Cardiac muscle cell (in vitro differentiated cells and primary cell): ENCODE measurements around the gene HS3ST2. TPM values are rescaled to one million over a fixed set of nuclear protein-coding genes. Genes with fewer than 3 reads are reported as not detected.

ENCODE experiments used
- DNase-seq, 2 donors: peaks; one replicate each; pipeline versions ENCODE4 v3.0.0 to v3.0.0-alpha.2; 2010 to 2017; ENCODE audit warnings: low read depth in 1 of 2, low spot score in 1 of 2
- H3K27ac ChIP-seq: fragments of 200-600 bp; sonication (generic); 2 replicates; pipeline ENCODE4 v1.5.1; 2016
- H3K27me3 ChIP-seq: fragments of 200-600 bp; sonication (generic); 2 replicates; pipeline ENCODE4 v1.6.0; 2016; ENCODE audit warnings: control low read depth
- H3K36me3 ChIP-seq: fragments of 200-600 bp; sonication (generic); 2 replicates; pipeline ENCODE4 v1.5.1; 2016; ENCODE audit warnings: control low read depth
- H3K4me1 ChIP-seq: fragments of 200-600 bp; sonication (generic); 2 replicates; pipeline ENCODE4 v1.8.1; 2017; ENCODE audit warnings: low read depth, mild to moderate bottlenecking, mixed run types
- H3K4me3 ChIP-seq: fragments of 200-600 bp; sonication (generic); 2 replicates; pipeline ENCODE4 v1.5.1; 2016; ENCODE audit warnings: mild to moderate bottlenecking
- H3K9me3 ChIP-seq: fragments of 200-600 bp; sonication (generic); 2 replicates; pipeline ENCODE4 v1.5.1; 2017; ENCODE audit warnings: low read depth, mild to moderate bottlenecking, control low read depth
- CTCF ChIP-seq: IDR thresholded peaks from 2 replicates; pipeline ENCODE4 v1.5.1; 2012; ENCODE audit warnings: low read depth, mild to moderate bottlenecking, low read length
- polyA plus RNA-seq: library from polyadenylated mRNA; unstranded; fragments of >200 nt; fragmentation: Nextera tagmentation; extraction: Ambion mirVana; gene quantifications from 2 replicates; pipeline ENCODE4 v1.2.1, GENCODE V29; 2016
- total RNA-seq: library from RNA; depleted of rRNA; stranded (reverse); fragments of >200 nt; gene quantifications from 2 replicates; pipeline ENCODE4 v1.2.3, GENCODE V29; 2016

Gene HS3ST2
- total and polyA plus RNA-seq, 2 experiments from 2014 or later: not detected

- Histone ChIP-seq H3K4me3 (no peak overlapping the region), H3K4me1 (no peaks in the 10 kb centered on the region), H3K27me3 (no peaks in the 10 kb centered on the region), H3K36me3 (no peaks in the 10 kb centered on the region), H3K9me3 (no peaks in the 10 kb centered on the region), H3K27ac (no peak overlapping the region)
- no peak for TF ChIP-seq CTCF
- DNase-seq: no peak
Measured at GRCh38 chr16:22942811-22943210, 128.8 kb downstream of the HS3ST2 start.

DNA sequence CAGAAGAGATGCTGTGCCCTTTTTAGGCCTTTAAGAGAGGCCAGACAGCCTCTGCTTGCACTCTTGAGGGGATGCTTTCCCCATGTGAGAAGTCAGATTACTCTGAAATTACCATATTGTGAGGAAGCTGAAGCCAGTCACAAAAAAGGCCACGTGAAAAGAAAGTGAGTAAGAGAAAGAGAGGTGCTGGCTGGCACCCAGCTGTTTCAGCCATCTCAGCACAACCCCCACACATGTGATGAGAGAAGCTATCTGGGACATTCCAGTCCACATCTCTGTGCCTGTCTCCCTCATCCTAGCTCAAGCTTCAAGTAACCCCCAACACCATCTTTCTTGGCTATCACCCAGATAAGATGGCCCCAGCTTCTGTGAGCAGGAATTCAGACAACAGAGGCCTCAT is 131.4 kb downstream of the HS3ST2 start:
- no peak for TF ChIP-seq CTCF
- H3K27ac ChIP-seq: no peak overlapping the region
- no peaks in the 10 kb centered on the region for H3K36me3 ChIP-seq
- no peaks in the 10 kb centered on the region for H3K9me3 ChIP-seq
- H3K4me1 ChIP-seq: no peaks in the 10 kb centered on the region
- no peak overlapping the region for H3K4me3 ChIP-seq
- no peaks in the 10 kb centered on the region for H3K27me3 ChIP-seq
- DNase-seq: peak in 1 of 2 donors; percentile 2

GRCh38 chr16:22946433-22946832 is 132.5 kb downstream of the HS3ST2 start:
- H3K27me3 ChIP-seq: no peaks in the 10 kb centered on the region
- no peak overlapping the region for H3K27ac ChIP-seq
- DNase-seq: no peak
- TF ChIP-seq CTCF: no peak
- H3K4me3 ChIP-seq: no peak overlapping the region
- no peaks in the 10 kb centered on the region for H3K36me3 ChIP-seq
- H3K4me1 ChIP-seq: no peaks in the 10 kb centered on the region
- no peaks in the 10 kb centered on the region for H3K9me3 ChIP-seq

DNA sequence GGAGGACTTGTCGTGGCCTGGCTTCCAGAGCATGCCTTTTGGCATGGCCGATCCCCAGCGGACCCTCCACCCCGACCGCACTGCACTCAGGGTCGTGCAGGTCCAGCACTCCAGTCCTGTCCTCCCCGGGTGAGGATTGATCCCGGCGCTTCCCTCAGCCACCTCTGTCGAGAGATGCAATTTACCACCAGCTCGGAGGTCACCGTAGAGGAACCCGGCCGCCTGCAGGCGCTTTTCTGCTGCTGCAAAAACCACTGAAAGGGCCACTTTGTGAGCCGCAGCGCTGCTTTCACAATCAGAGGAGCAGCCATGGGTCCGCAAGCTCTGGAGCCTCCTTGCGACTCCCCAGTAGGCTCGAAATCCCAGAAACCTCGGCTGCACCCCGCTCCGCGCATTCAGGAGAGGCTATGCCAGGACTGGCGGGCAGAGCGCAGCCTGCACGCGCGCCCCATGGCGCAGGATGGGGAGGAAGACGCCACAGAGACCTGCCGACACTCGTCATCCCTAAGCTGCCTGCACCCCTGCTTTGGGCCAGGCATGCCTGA is 134.2 kb downstream of the HS3ST2 start:
- no peak for TF ChIP-seq CTCF
- Histone ChIP-seq H3K27me3 (no peaks in the 10 kb centered on the region), H3K4me3 (no peak overlapping the region), H3K36me3 (no peaks in the 10 kb centered on the region), H3K27ac (no peak overlapping the region), H3K9me3 (no peaks in the 10 kb centered on the region), H3K4me1 (no peaks in the 10 kb centered on the region)
- peak in 1 of 2 donors; percentile 1 for DNase-seq

GRCh38 chr16:22948603-22949368 is 134.8 kb downstream of the HS3ST2 start:
- no peaks in the 10 kb centered on the region for H3K36me3 ChIP-seq
- no peak overlapping the region for H3K27ac ChIP-seq
- peak; percentile 66 for TF ChIP-seq CTCF
- no peaks in the 10 kb centered on the region for H3K27me3 ChIP-seq
- no peaks in the 10 kb centered on the region for H3K9me3 ChIP-seq
- DNase-seq: peak; percentile 57 to 69
- H3K4me3 ChIP-seq: no peak overlapping the region
- H3K4me1 ChIP-seq: no peaks in the 10 kb centered on the region
